GM19328 (cell line): ENCODE data around the gene PPP1R3E.

ENCODE experiments used
- ATAC-seq: cut with Tn5 transposase; IDR thresholded peaks from one replicate; pipeline ENCODE4 v1.9.1; 2021; ENCODE audit warnings: mild to moderate bottlenecking, moderate library complexity; ENCODE audit not compliant: unreplicated experiment

Gene PPP1R3E

GRCh38 chr14:23322568-23323517, 20.2 kb upstream of the PPP1R3E start:
- ATAC-seq: no peak

GRCh38 chr14:23321572-23322547, 19.2 kb upstream of the PPP1R3E start:
- ATAC-seq: peak; percentile 3

GRCh38 chr14:23320584-23321571, 18.2 kb upstream of the PPP1R3E start, which contains the start of gene PABPN1:
PABPN1 (plus strand) TSS chr14:23321457; CDS start chr14:23321470, 13 bp downstream.
- ATAC-seq: peak; percentile 92

DNA sequence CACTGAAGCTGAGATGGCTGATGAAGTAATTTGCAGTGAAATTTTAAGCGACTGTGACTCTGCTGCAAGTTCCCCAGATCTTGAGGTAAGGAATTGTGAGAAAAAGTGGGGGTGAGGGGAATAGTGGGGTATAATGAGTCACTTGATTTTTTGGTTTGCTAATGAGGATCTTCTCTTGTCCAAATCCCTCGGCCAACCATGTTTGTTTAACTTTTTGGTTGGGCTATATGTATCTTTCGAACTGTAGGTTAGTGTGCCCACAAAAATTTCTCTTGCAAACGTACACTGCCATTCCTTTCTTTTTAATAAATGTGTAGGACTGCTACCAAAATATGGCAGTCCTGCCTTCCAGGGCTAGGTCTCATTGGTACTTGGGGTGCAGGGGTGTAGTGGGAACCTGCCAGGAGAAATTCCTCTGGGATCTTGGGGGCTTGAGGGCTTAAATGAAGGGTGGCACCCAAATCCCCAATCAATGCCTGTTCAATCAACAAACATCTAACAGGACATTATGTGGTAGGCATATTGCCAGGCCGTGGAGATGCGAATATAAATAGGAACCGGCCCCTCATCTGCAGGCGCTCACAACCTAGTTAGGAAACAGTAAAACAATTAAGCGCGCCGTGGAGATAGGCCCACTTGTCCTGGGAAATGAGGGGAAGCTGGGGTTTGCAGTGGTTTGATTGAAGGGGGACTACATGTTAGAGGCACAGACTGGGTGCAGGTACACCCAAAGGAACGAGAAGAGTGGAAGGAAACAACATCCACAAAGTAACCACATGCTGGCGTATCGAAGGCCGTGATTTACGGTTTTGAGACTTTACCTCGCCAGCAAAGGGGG, 17.3 kb upstream of the PPP1R3E start:
- no peak for ATAC-seq

GRCh38 chr14:23316300-23316699, 13.6 kb upstream of the PPP1R3E start:
- ATAC-seq: no peak

DNA sequence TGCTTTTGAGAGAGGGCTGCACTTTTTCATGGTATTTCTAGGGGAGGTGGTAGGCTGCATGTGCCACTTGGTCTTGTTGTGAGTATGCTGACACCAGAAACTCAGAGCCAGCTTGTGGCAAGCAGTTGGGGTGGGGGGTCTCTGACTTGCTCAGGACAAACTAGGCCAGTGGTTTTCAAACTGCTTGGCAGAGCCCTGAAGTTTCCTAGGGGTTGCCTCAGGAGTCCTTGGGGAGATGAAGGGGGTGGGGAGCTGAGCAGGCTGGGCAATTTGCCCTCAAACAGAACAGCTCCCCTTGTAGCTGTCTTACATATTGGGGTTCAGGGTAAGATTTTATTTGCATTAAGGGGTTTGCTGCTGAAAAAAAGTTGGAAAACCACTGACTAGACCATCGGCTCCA, 7.9 kb upstream of the PPP1R3E start:
- ATAC-seq: no peak

GRCh38 chr14:23308721-23309445, 6.2 kb upstream of the PPP1R3E start:
- no peak for ATAC-seq

DNA sequence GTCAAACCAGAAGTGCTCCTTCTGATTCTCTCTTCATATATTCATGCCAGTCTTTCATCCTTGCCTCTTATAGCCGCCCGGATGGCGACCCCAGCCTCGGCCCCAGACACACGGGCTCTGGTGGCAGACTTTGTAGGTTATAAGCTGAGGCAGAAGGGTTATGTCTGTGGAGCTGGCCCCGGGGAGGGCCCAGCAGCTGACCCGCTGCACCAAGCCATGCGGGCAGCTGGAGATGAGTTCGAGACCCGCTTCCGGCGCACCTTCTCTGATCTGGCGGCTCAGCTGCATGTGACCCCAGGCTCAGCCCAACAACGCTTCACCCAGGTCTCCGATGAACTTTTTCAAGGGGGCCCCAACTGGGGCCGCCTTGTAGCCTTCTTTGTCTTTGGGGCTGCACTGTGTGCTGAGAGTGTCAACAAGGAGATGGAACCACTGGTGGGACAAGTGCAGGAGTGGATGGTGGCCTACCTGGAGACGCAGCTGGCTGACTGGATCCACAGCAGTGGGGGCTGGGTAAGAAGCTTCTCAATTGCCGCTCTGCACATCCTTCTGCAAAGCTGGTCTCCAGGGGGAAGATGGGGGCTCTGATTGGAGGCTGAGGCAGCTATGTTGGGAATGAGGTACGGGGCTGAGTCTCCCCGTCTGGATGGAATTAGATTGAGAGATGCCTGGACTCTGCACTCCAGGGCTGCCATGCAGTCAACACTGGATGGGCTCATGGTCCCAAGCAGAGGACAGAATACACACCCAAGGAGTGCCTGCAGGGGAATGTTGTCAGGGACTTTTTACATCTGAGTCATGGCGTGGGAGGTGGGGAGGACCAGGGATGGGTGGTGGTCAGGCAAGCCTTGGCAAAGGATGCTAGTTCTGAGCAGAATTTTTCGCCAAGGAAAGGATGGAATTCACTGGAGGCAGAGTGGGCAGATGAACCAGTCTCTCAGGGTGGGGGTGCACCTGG, 5.3 kb upstream of the PPP1R3E start:
- ATAC-seq: no peak

- no peak for ATAC-seq
These were observed 4.5 kb upstream of the PPP1R3E start for GRCh38 chr14:23307146-23307530.

DNA sequence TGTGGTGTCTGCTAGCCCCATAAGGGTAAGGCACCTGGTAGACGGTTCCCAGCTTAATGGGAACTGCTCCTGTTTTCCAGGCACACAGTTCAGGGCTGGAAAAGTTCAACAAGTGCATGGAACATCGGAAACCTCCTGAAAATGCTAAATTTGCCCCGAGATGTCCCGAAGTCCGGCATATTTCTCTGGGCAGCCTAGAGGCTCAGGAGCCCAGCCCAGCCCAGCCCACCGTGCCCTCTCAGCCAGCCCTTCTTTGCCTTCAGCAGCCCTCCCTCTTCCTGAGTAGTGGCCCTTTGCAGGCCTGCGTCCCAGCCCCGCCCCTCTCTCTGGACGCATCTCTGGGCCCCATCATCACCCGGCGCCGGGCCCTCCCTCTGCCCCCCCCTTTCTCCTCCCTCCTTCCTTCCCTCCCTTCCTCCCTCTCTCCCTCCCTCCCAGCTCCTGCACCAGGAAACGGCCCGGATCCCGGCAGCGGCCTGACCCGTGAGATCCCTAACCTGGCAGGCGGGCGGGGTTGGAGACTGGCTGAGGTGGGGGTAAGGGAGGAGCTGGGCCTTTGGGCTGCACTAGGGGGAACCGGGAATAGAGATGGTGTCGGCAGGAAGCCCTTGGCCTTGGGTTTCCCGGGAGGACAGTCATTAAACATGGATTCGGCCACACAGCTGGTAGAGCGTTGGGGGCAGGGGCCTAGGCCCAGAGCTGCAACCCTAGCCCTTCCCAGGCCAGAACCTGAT, 3.9 kb upstream of the PPP1R3E start, which contains the start of gene BCL2L2:
TSS of gene BCL2L2 (plus strand) at position 422 of the 734 bp plus-strand sequence. CDS start 935 bp downstream, outside the sequence.
- ATAC-seq: peak; percentile 22

- ATAC-seq: peak; percentile 9
These were observed 730 bp downstream of the PPP1R3E start for GRCh38 chr14:23301969-23302289.

DNA sequence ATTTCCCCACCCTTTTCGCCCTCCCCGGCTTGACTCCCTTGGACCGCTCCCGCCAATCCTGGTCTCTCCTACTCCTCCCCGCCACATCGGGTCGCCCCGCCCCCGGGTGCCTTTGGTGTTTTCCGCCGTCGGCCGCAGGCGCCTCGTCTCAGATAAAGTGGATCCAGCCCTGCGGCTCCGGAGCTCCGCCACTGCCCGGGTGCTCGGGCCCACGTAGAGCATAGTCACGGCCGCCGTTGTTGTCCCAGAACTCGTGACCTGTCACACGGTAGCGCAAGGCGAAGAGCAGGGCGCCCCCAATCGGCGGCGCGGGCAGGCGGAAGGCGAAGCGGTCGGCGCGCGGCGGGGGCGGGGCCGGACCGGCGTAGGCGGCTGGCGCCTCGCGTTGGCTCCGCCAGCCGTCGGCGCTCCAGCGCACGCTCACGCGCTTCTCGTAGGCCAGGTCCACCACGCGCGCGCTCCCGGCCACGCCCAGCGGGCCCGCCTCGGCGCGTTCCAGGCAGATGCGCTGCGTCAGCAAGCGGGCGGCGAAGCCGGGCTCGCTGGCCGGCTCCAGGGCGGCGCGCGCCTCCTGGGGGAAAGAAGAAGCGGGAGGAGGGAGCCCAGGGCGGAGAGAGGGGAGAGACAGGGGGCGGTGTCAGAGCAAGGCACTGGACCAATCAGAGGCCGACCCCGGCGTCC, 1.2 kb downstream of the PPP1R3E start:
- peak; percentile 74 for ATAC-seq

GRCh38 chr14:23300687-23301223, 1.9 kb downstream of the PPP1R3E start:
- no peak for ATAC-seq

- no peak for ATAC-seq
These were observed 2.5 kb downstream of the PPP1R3E start for GRCh38 chr14:23299986-23300686.

DNA sequence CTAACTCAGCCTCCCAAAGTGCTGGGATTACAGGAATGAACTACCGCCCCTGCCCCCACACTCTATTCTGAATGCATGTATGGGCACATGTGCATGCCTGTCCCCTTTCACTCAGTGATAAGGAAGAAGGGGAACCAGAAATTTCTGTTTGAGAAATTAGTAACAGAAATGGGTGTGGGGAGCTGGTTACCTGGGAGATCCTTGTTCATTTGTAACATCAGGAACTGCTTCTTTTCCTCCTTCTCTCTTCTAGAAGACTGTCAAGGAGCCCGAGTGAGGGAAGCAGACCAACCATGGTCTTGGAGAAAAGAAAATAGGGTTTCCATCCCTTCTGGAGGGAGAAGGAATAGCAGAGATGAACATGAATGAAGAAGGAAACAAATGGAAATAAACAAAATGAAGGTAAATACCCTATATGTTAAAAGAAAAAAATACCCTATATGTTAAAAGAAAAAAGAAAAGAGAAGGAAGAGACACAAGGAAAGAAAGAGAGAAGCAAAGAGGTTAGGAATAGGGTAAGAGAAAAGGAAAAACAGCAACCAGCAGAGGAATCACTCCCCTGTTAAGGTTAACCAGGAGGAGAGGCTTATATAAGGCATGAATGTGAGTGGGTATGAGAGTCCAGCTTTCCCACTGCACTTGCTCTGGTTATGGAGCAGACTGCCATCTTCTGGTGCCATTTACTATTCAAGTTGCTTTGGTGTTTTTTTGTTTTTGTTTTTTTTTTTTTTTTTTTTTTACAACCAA, 3.3 kb downstream of the PPP1R3E start:
- ATAC-seq: no peak
